Hepatocyte (in vitro differentiated cells): ENCODE data around the gene CYP2S1.

Experiments
- EZH2 ChIP-seq: fragments of 200-600 bp; sonication (generic); IDR thresholded peaks from 2 replicates; pipeline ENCODE4 v1.6.1; 2016; ENCODE audit warnings: antibody characterized with exemption, mild to moderate bottlenecking, borderline replicate concordance
- EZH2phosphoT487 ChIP-seq: fragments of 200-600 bp; sonication (generic); IDR thresholded peaks from one replicate; pipeline ENCODE4 v1.6.1; 2018; ENCODE audit warnings: antibody characterized with exemption, mild to moderate bottlenecking, low read depth, moderate library complexity; ENCODE audit not compliant: unreplicated experiment, severe bottlenecking
- TF ChIP-seq, protein P1 (sequence below): fragments of 200-600 bp; sonication (generic); IDR thresholded peaks from 2 replicates; pipeline ENCODE4 v1.5.1; 2016; ENCODE audit warnings: antibody characterized with exemption, mild to moderate bottlenecking; ENCODE audit not compliant: poor library complexity

DNA sequence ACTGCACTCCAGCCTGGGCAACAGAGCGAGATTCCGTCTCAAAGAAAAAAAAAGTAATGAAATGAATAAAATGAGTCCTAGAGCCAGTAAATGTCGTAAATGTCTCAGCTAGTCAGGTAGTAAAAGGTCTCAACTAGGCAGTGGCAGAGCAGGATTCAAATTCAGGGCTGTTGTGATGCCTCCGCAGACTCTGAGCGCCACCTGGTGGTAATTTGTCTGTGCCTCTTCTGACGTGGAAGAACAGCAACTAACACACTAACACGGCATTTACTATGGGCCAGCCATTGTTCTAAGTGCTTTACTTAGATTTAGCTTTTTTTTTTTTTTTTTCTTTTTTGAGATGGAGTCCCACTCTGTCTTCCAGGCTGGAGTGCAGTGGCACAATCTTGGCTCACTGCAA, 48.6 kb upstream of the CYP2S1 start:
- TF ChIP-seq, protein P1, sequence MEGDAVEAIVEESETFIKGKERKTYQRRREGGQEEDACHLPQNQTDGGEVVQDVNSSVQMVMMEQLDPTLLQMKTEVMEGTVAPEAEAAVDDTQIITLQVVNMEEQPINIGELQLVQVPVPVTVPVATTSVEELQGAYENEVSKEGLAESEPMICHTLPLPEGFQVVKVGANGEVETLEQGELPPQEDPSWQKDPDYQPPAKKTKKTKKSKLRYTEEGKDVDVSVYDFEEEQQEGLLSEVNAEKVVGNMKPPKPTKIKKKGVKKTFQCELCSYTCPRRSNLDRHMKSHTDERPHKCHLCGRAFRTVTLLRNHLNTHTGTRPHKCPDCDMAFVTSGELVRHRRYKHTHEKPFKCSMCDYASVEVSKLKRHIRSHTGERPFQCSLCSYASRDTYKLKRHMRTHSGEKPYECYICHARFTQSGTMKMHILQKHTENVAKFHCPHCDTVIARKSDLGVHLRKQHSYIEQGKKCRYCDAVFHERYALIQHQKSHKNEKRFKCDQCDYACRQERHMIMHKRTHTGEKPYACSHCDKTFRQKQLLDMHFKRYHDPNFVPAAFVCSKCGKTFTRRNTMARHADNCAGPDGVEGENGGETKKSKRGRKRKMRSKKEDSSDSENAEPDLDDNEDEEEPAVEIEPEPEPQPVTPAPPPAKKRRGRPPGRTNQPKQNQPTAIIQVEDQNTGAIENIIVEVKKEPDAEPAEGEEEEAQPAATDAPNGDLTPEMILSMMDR: peak; percentile 74
- TF ChIP-seq EZH2phosphoT487 (no peak), EZH2 (no peak)
